NCI-H345 treated with DMSO at 0.1 percent for 48 hours (cell line): ENCODE results near the gene LHPP.

ENCODE experiments used
- DNase-seq: peaks from one replicate; lab custom pipeline; 2025; ENCODE audit not compliant: unreplicated experiment; lab: John Stamatoyannopoulos, UW

The LHPP gene

DNA sequence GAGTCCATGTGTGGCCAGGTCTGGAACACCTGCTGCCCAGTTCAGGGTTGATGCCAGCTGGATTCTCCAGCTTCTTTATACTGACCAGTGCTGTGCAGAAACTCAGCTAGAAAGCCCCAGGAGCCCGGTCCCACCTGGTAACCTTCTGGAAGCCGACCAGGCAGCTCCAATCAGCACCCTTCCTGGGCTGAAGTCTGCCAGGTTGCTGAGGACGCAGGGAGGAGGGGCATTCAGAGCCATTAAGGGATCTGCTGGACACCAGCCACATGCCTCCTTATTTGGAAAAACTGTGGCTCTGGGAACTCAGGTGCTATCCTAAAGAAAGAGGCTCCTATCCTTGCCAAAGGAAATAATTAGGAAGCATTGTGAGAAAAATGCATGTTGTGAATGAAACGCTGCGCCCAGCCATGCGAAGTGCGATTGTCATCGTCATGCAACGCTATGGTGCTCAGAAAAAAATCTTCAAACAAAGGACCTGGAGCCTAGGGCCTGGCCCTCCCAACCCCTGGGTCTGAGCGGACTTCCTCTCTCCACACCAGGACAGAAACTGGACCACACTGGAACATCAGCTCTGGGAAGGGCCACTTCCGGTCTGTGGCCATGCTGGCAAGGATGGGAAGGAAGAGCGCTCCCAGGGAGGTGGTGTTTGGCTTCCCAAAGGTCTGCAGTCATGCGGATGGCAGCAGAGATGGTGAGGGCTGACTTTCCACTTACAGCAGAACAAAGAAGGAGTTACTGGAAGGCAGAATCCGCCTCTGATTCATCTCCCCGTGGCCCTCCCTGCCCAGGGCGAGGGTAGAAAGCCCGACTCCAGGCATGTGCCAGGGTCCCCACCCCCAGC is 192.4 kb downstream of the LHPP start:
- DNase-seq, result no peak

DNA sequence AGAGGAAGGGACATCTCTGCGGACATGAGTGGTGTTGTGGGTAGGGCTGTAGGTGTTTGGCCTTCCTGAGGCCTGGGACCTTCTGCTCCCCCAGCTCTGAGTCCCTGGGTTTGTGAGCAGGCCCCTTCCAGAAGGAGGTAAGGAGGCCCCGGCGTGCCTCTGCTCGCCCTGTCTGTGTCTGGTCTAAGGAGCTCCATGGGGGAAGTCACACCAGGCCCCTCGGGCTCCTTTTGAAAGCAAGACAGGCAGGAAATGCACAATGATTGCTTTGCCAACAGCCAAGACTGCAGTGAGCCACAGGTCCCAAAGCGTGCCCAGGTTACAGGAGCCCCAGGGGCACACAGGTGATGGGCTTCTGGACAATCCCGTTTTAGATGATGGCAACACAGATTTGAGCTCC is 193.1 kb downstream of the LHPP start:
- DNase-seq, result no peak

DNA sequence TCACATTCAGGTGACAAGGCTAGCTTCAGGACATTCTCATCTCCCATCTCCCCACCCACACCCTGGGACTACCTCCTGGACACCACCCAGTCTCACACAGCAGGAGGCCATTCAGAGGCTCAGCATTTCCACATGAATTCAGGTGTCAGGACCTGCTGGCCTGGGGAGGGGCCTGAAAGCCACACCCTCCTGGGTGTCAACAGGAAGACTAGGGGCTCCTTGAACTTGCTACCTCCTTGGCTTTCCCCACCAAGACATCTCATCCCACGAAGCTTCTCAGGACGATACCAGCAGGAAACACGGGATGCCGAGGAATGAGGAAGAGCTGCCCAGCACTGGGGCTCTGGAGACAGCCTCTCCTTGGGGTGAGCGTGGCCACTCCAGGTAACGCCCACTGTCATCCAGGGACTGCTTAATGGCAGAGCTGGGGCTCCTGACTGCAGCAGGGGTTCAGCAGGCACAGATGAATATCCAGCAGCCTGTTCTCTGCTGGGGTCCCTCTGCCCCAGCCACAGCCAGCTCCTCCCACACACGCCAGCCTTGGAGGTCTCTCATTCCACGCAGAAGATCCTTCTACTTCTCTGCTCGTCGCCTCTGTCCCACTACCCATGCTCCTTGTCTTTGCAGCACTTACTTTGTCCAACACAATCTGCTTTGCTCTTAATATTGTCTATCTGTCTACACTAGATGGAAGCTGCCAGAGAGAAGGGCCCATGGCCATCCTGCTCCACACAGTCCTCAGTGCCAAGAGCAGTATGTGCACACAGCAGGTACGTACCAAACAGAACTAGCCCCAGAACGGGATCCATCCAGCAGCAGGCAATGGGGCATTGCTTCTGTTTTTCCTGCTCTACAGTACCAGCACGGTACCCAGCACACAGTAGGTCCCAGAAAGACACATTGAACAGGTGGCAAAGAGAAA is 193.8 kb downstream of the LHPP start:
- DNase-seq, result no peak

DNA sequence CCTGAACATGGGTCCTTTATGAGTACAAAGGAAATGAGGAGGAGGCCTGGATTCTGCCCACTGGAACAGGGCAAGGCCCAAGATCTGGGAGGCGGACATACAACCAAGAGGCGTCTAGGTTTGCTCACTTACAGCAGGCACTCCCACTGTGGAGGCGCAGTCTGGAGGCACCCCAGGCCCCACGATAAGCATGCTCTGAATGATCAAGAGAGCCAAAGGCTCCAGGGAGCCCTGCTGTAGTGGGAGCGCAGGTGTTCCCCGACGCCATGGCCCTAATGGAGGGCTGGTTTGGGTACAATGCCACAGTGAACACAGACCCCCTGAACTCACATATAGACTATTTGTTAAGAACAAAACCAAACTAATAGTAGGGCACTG is 194.5 kb downstream of the LHPP start:
- no peak for DNase-seq

DNA sequence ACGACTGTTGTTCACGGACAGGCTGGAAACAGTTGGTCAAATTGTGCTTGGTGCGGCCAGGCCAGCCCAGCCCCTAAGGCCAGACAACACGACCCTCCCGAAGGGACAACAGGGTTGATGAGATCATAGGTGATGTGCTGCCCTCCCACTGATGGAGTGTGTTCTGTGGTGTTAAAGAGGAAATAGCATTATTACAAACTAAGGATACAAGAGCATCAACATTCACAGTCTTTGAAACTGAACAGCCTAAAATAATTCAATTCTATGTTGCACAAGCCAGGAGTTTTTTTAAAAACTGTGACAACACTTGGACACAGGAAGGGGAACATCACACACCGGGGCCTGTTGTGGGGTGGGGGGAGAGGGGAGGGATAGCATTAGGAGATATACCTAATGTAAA is 194.9 kb downstream of the LHPP start:
- DNase-seq, result no peak

DNA sequence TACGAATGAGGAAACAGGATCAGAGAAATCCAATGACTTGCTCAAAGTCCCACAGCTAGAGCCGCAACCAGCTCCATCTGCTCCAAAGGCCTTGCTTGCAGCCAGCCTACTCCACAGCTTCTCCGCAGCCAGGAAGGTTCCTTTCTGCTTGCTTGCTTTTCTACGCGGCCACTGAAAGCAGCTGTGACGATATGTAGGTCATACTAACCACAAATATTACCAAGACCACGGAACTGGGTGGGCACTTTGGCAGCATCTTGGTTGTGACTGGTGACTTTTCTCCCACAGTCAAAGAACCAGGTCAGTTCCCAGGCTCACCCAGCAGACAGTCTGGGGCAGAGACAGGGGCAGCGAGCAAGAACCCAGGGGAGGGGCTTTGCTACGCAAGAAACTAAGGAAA is 196.2 kb downstream of the LHPP start:
- no peak for DNase-seq

DNA sequence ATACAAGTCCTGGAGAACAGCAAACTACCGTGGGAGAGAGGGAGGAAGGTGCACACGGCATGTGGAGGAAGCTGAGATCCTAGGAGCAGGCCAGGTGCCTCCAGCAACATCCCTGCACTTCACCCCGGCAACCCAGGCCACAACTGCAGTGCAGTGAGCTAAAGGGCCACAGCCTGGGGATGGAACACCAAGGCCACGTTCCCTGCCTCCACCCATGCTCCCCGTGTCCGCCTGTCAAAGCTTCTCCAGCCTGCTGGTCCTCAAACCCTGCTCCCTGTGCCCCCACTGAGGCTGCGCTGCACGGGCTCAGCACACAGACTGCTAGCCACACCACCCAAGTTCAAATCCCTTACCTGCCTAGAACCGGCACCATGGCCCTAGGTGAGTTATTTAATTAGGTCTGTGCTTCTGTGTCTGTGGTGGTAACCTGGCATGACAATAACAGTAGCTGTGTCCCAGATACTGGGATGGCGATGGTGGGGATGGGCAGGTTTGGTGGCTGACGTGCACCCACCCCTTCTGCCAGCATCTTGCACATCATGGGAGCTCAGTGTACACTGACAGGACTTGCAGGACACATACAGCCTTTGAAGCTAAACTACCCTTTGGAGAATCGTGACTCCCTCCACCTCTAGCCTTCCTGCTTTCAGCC is 197.1 kb downstream of the LHPP start:
- no peak for DNase-seq

DNA sequence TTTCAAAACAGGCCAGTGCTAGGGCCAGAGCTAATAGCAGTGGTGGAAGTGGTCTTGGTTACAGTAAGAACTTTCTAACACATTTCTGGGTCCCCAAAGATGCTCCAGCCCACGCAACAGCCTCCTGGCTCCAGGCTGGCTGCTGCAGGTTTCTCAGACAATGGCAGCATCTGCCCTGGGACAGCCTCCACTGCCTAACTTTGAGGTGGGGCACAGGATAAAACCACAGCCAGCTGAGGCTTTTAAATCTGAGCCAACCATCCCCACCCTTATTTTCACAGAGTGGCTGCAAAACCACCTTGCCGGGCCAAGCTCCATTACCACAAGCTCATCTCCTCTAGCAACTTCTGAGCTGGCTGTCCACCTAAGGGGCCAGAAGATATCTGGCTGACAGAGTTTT is 197.8 kb downstream of the LHPP start:
- no peak for DNase-seq

DNA sequence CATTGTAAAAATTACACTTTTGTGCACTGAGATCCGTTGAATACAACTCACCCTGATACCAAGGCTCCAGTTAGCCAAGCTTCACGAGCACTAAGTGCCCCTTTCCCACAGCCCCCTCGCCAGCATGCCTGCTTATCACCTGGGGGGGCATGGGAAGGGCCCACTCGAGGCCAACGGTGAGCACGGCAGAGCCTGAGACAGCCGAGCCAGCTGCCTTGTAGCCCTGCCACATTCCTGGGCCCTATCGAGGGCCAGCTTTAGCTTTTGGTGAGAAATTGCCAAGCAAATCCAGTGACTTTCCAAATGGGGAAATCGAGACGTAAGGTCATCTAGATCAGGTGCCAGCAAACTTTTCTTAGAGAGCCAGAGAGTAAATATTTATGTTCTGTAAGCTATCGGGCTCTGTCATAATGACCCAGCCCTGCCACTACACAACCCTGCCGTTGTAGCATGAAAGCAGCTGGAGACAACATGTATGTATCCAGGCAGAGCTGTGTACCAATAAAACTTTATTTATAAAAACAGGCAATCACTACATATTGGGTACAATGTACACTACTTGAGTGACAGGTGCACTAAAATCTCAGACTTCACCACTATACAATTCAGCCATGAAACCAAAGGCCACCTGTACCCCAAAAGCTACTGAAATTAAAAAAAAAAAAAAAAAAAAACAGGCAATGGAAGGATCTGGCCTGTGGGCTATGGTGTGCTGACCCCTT is 198.9 kb downstream of the LHPP start:
- DNase-seq, result no peak

DNA sequence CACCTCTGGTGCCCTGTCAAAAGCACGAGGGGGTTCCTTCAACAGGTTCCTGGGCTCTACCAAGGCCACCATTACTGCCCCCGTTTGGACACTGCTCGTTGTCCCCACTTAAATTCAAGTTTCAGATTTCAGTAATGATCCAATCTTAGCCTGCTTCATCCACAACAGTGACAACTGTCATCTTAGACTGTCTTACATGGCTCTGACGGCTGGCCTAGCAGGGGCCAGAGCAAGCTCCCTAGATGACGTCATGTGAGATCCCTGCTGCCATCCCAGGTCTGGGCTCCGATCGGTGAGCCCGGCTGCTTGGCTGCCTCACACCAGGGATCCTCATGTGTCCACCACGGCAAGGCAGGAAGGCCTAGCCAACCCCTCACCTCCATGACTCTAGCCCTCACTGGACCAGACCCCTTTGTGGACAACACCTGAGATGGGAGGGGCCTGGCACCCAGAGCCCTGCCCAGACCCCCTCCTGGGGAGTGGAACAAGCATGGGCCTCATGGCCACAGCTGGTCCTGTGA is 200.1 kb downstream of the LHPP start:
- DNase-seq, result no peak

DNA sequence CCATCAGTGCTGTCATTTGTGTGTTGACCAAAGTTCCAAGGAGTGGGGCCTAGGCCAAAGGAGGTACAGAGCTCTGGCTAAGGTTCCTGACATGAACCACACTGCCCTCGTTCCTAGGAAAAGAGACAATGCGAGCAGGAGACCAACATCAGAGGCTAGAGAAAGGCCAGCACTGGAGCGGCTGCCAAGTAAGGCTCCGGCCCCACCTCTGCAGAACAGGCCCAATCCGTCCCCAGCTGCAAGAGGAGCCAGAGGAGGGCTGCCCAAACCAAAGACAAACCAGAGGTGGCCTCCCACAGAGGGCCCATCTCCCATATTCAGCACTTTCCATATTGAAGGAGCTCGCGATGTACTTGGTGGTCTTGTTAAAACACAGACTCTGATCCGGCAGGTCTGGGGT is 201.6 kb downstream of the LHPP start:
- DNase-seq, result no peak
